HG03469 (cell line): ENCODE results near the gene SLC27A4.

Source experiments
- ATAC-seq: cut with Tn5 transposase; IDR thresholded peaks from one replicate; pipeline ENCODE4 v1.9.1; 2021; ENCODE audit warnings: mild to moderate bottlenecking, moderate library complexity, moderate number of reproducible peaks; ENCODE audit not compliant: unreplicated experiment

Gene SLC27A4

GRCh38 chr9:128339761-128340690 is at the start of gene SLC27A4:
SLC27A4 (plus strand) TSS chr9:128340527; CDS start chr9:128343133, 2,606 bp downstream.
- peak; percentile 40 for ATAC-seq

- no peak for ATAC-seq
These were observed 48.3 kb upstream of the SLC27A4 start for GRCh38 chr9:128292009-128292408.

GRCh38 chr9:128293091-128293490 is 47.2 kb upstream of the SLC27A4 start:
- no peak for ATAC-seq

GRCh38 chr9:128294142-128294541 is 46.2 kb upstream of the SLC27A4 start:
- no peak for ATAC-seq

GRCh38 chr9:128296340-128297220 is 43.7 kb upstream of the SLC27A4 start:
- ATAC-seq, result no peak

GRCh38 chr9:128297221-128297773 is 43.0 kb upstream of the SLC27A4 start:
- ATAC-seq, result no peak

GRCh38 chr9:128298535-128299482 is 41.5 kb upstream of the SLC27A4 start:
- no peak for ATAC-seq

GRCh38 chr9:128304136-128304970 is 36.0 kb upstream of the SLC27A4 start:
- ATAC-seq, result no peak

- ATAC-seq, result no peak
These were observed 35.4 kb upstream of the SLC27A4 start for GRCh38 chr9:128304971-128305288.

GRCh38 chr9:128309551-128309950 is 30.8 kb upstream of the SLC27A4 start:
- ATAC-seq, result no peak

GRCh38 chr9:128310461-128310860 is 29.9 kb upstream of the SLC27A4 start:
- ATAC-seq, result no peak

- no peak for ATAC-seq
These were observed 25.6 kb upstream of the SLC27A4 start for GRCh38 chr9:128314697-128315096.

- ATAC-seq, result no peak
These were observed 23.9 kb upstream of the SLC27A4 start for GRCh38 chr9:128316421-128316820.

GRCh38 chr9:128317629-128318028 is 22.7 kb upstream of the SLC27A4 start:
- ATAC-seq, result no peak

- ATAC-seq, result no peak
These were observed 19.0 kb upstream of the SLC27A4 start for GRCh38 chr9:128321343-128321742.

- no peak for ATAC-seq
These were observed 18.4 kb upstream of the SLC27A4 start for GRCh38 chr9:128321879-128322403.

- ATAC-seq, result peak; percentile 49
These were observed 17.7 kb upstream of the SLC27A4 start, which contains the start of the genes COQ4 and TRUB2 for GRCh38 chr9:128322404-128323211. COQ4 (plus strand) TSS chr9:128322839; CDS start chr9:128322859, 20 bp downstream. TRUB2 (minus strand) TSS chr9:128322447; CDS start chr9:128322408, 39 bp downstream.

- no peak for ATAC-seq
These were observed 17.1 kb upstream of the SLC27A4 start for GRCh38 chr9:128323212-128323730.
